ENCODE results near the gene MICU1. TPM values are rescaled to one million over a fixed set of nuclear protein-coding genes. Genes with fewer than 3 reads are reported as not detected.

MICU1 gene
- total RNA-seq, 2 donors from 2014 or later: 30.9 to 36.0 TPM

GRCh38 chr10:72567889-72568640, 57.8 kb downstream of the MICU1 start:
- peak; percentile 27 to 52 for TF ChIP-seq CTCF (IDR thresholded peaks at IDR 0.05)
- Histone ChIP-seq H3K9me3 (no peaks in the 10 kb centered on the region), H3K4me1 (no peaks in the 10 kb centered on the region), H3K27ac (peak overlapping the region in 1 of 2 donors; percentile 87), H3K36me3 (no peaks in the 10 kb centered on the region), H3K4me3 (no peak overlapping the region), H3K27me3 (no peaks in the 10 kb centered on the region)
- DNase-seq (ENCODE audit: low spot score): no peak

- Histone ChIP-seq H3K27me3 (no peaks in the 10 kb centered on the region), H3K36me3 (peaks cover 4% of the 10 kb centered on the region), H3K9me3 (no peaks in the 10 kb centered on the region), H3K4me1 (no peaks in the 10 kb centered on the region), H3K4me3 (no peak overlapping the region), H3K27ac (peak overlapping the region; percentile 35 to 87)
- no peak for TF ChIP-seq CTCF (IDR thresholded peaks at IDR 0.05)
- no peak for DNase-seq (ENCODE audit: low spot score)
These were observed 58.5 kb downstream of the MICU1 start for GRCh38 chr10:72567421-72567820.

GRCh38 chr10:72564596-72564995, 61.3 kb downstream of the MICU1 start:
- DNase-seq (ENCODE audit: low spot score): no peak
- H3K27ac ChIP-seq: no peak overlapping the region
- no peak for TF ChIP-seq CTCF (IDR thresholded peaks at IDR 0.05)
- no peaks in the 10 kb centered on the region for H3K27me3 ChIP-seq
- H3K9me3 ChIP-seq: no peaks in the 10 kb centered on the region
- H3K4me1 ChIP-seq: no peaks in the 10 kb centered on the region
- no peak overlapping the region for H3K4me3 ChIP-seq
- peaks cover 32% of the 10 kb centered on the region for H3K36me3 ChIP-seq

GRCh38 chr10:72563327-72563932, 62.4 kb downstream of the MICU1 start:
- Histone ChIP-seq H3K9me3 (no peaks in the 10 kb centered on the region), H3K36me3 (peaks cover 32% of the 10 kb centered on the region), H3K4me1 (no peaks in the 10 kb centered on the region), H3K4me3 (no peak overlapping the region), H3K27me3 (no peaks in the 10 kb centered on the region), H3K27ac (no peak overlapping the region)
- TF ChIP-seq CTCF (IDR thresholded peaks at IDR 0.05): no peak
- DNase-seq (ENCODE audit: low spot score): no peak

- no peak overlapping the region for H3K4me3 ChIP-seq
- no peak for TF ChIP-seq CTCF (IDR thresholded peaks at IDR 0.05)
- no peak overlapping the region for H3K27ac ChIP-seq
- no peaks in the 10 kb centered on the region for H3K27me3 ChIP-seq
- H3K36me3 ChIP-seq: peaks cover 32% of the 10 kb centered on the region
- no peaks in the 10 kb centered on the region for H3K9me3 ChIP-seq
- no peaks in the 10 kb centered on the region for H3K4me1 ChIP-seq
- DNase-seq (ENCODE audit: low spot score): no peak
These were observed 64.1 kb downstream of the MICU1 start for GRCh38 chr10:72561745-72562166.
